HG03565 (cell line): ENCODE data around the gene ADCY9.
"Not testable (repeated sequence)": the region's sequence is repeated elsewhere in the genome, so short reads cannot be mapped to it uniquely, and the experiment has no call there.

Experiments
- ATAC-seq: cut with Tn5 transposase; IDR thresholded peaks from one replicate; pipeline ENCODE4 v1.9.1; 2021; ENCODE audit warnings: mild to moderate bottlenecking, moderate library complexity; ENCODE audit not compliant: unreplicated experiment

ADCY9 gene

GRCh38 chr16:4094127-4094773 lies 22.0 kb downstream of the ADCY9 start:
- no peak for ATAC-seq

- ATAC-seq, result no peak
Observed at GRCh38 chr16:4093495-4094126, 22.6 kb downstream of the ADCY9 start.

- ATAC-seq, result no peak
Observed at GRCh38 chr16:4092547-4093265, 23.5 kb downstream of the ADCY9 start.

GRCh38 chr16:4091240-4092012 lies 24.8 kb downstream of the ADCY9 start:
- no peak for ATAC-seq

- ATAC-seq, result no peak
Observed at GRCh38 chr16:4090351-4090851, 25.8 kb downstream of the ADCY9 start.

- no peak for ATAC-seq
Observed at GRCh38 chr16:4089811-4090301, 26.4 kb downstream of the ADCY9 start.

- no peak for ATAC-seq
Observed at GRCh38 chr16:4089251-4089810, 26.9 kb downstream of the ADCY9 start.

- no peak for ATAC-seq
Observed at GRCh38 chr16:4087990-4088577, 28.2 kb downstream of the ADCY9 start.

GRCh38 chr16:4087099-4087885 lies 28.9 kb downstream of the ADCY9 start:
- ATAC-seq, result no peak

GRCh38 chr16:4086153-4086552 lies 30.1 kb downstream of the ADCY9 start:
- ATAC-seq, result no peak

GRCh38 chr16:4085405-4085970 lies 30.8 kb downstream of the ADCY9 start:
- no peak for ATAC-seq

- no peak for ATAC-seq
Observed at GRCh38 chr16:4083347-4083870, 32.8 kb downstream of the ADCY9 start.

GRCh38 chr16:4082474-4083044 lies 33.7 kb downstream of the ADCY9 start:
- ATAC-seq, result no peak

GRCh38 chr16:4081521-4082021 lies 34.7 kb downstream of the ADCY9 start:
- ATAC-seq, result no peak

GRCh38 chr16:4081047-4081446 lies 35.2 kb downstream of the ADCY9 start:
- ATAC-seq, result no peak

- ATAC-seq, result no peak
Observed at GRCh38 chr16:4077174-4077649, 39.0 kb downstream of the ADCY9 start.

GRCh38 chr16:4075534-4075933 lies 40.7 kb downstream of the ADCY9 start:
- ATAC-seq, result no peak

GRCh38 chr16:4073150-4073549 lies 43.1 kb downstream of the ADCY9 start:
- ATAC-seq, result not testable (repeated sequence)
